Right forelimb (tissue), 1 donor: Measurements from ENCODE around the gene ARHGAP24.
"Not testable (repeated sequence)": the region's sequence is repeated elsewhere in the genome, so short reads cannot be mapped to it uniquely, and the experiment has no call there.

Source experiments
- DNase-seq: peaks from one replicate; pipeline ENCODE4 v3.0.0-alpha.2; 2018

Gene ARHGAP24

DNA sequence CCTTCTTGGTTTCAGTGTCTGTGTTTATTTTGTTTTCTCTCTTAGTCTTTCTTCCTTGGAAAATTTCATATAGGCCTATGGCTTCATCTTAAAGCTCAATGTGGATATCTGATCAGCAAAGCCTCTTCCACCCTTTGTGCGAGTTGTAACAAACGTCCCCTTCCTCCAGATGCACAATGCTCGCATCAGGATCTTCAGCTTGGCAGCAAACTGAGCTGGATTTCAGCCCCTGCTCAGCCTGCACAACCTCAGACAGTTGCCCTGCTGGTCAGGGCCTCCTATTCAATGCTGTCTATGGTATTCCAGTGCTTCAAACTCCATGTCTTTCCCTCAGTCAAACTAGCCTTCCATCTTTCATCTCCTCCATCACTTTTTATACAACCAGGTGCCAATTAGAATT is 309.4 kb downstream of the ARHGAP24 start:
- DNase-seq, result no peak

DNA sequence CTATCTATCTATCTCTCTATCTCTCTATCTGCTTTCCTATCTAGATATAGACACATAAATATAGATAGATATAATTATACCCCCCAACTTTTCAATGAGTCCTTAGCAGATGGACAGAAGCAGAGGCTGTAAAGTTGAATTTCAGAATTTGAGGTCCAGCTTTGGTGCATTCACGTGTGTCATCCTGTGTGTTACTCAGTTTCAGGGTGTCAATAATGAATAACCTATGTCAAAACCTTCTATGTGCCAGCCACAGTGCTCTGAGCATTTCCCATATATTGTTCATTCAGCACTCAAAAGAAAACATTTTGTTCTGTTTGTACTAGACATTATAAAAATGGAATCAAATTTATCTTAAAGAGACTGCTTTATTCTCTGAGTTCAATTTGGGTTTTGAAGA is 310.0 kb downstream of the ARHGAP24 start:
- DNase-seq, result no peak

DNA sequence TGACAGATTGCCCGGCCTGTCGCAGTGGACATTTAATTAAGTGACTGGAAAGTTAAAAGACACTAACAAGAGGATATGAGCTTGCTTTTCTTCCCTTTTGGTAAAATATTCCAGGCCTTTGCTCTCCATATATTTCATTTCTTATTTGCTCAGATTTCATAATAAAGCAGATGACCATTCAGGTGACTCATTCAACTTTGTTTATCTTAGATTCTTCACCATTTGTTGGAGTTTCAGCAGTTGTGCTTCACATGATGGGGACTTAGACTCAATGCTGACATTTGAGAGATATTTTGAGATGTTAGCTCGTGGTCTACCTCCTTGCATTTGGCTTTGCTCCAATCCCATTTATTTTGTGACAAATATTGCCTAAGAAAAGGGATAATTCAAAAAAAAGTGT is 312.2 kb downstream of the ARHGAP24 start:
- no peak for DNase-seq

DNA sequence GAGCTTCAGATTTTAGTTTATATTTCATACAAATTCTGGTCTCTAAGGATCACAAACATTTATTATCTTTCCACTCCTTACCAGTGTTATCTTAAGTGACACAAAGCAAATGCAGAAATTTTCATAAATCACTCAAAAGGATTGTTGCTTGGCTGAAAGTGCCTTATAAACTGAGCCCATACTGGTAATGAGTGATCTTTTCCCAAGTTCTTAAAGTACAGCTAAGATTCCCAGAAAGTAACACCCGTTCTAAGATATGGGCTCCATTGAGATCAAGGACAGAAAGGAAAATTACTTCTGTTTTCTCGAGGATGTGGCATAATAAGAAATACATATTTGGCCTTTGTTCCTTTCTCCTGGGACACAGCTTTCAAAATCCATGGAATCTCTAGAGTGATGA is 313.7 kb downstream of the ARHGAP24 start:
- DNase-seq, result no peak

DNA sequence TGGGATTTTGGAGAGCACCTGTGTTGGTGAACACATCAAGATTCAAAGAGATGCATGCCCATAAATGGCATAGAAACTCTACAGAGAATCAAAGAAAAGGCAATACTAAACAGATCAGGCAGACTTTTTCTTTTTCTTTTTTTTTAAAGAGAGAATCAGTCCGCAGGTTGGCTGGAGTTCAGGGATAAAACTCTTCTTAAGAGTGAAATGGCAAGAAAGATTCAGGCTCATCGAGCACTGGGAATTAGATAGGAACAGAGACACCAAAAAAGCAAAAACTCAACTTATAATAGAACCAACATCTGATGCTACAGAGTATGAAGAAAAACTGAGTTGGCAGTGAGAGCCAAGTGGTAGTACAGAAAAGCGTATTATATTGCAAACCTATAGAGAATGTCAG is 314.3 kb downstream of the ARHGAP24 start:
- DNase-seq, result no peak

DNA sequence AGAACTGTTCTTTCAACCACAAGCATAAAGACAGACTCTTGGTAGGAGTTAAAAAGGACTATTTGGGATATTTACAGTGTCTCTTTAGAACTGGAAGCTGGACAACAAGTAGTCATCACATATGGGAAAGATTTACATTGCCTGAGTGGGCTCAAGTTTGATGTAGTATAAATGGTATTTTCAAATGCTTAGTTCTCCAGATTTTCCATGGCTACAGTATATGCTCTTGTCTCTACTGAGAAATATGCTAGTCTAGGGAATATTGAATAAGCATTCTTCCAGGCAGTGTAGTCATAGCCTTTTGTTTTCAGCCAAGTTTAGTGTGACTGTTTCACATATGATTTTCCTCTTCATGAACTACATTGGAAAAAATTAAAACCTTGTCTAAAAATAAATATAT is 315.6 kb downstream of the ARHGAP24 start:
- no peak for DNase-seq

DNA sequence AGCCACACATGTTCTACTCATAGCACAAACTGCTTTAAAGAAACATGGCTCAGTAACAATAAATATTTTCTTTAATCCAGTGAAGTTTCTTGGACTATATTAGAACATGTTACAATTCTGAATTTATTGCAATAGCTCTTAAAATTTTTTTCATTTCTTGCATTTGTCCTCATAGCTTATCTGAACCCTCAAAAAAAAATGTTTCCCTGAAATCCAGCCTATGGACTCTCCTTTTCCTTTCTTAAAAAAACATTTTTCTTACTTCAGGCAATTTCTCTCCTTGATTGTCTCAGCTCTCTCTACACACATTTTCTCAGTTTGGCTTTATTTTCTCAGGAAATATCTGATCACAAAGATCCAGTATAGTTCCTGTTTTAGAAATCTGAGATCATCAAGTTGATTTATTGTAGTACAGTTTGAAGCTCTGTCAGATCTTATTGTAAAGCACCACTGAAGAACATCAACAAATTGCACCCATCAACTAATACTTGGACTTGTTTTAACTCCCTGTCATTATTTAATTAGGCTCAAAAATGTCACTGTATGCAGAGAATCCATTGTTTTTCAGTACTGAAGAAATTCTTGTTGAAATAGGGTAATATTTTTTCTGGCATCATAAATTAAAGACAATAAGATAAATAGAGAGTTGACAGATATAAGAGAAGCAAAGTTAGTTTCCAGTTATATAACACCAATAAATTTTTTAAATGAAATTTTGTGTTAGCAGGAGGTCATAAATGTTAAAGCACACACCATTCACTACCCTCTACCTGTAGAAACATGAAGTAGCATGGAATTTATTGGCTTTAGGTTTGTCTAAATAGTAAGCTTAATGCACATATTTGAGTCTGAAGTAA is 317.7 kb downstream of the ARHGAP24 start:
- no peak for DNase-seq

DNA sequence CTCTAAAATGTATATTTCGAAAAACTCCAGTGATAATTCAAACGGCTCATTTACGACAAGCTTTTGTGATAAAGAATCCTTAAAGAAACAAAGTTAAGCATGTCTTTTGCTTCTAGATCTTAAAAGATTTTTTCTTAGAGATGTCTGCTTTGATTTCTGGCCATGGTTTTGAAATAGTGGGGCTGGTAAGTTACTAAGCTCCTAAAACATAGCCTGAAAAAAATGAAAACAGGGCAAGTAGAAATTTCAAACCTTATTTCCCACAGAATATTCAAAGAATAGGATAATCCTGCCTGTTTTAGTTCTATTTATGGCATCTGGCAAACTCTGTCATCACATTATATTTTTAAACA is 318.3 kb downstream of the ARHGAP24 start:
- DNase-seq, result no peak

DNA sequence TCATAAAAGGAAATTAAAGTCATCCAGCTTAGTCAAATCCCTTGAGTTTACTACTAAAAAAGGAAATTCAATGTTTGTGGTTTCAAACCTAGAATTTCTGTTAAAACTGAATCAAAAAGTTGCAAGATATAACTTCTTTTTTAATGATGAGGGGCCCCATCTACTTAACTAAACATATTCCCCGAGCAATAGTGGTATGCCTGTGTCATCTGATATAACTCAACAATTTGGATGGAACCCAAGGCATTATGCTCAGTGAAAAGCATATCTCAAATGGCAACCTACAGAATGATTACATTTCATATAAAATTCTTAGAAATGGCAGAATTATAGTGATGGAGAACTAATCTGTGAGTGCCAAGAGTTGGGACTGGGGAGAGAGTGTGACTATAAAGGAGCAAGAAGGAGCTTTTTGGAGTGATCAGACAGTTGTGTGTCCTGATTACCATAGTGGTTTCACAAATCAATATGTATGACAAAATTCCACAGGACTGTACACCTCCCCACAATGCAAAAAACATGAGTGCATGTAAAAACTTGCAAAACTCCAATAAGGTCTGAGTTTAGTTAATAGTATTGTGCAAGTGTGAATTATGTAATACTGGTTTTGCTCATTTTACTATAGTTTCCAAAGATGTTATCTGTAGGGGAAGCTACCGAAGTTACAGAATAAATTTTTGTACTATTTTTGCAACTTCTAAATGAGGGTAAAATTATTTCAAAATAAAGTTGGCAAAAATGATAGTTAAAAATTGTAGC is 323.2 kb downstream of the ARHGAP24 start:
- no peak for DNase-seq

DNA sequence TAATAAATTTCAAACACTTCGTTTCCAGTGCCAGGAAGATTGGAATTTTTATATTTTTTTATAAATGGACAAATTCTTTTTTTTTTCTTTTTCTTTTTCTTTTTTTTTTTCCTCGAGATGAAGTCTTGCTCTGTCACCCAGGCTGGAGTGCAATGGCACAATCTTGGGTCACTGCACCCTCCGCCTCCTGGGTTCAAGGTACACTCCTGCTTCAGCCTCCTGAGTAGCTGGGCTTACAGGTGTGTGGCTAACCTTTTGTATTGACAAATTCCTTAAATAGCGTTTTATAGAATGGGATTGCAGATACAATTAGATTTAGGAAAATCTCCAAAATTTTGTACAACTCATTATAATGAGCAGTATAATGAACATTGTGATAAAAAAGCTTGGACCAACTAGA is 328.9 kb downstream of the ARHGAP24 start:
- DNase-seq, result no peak

DNA sequence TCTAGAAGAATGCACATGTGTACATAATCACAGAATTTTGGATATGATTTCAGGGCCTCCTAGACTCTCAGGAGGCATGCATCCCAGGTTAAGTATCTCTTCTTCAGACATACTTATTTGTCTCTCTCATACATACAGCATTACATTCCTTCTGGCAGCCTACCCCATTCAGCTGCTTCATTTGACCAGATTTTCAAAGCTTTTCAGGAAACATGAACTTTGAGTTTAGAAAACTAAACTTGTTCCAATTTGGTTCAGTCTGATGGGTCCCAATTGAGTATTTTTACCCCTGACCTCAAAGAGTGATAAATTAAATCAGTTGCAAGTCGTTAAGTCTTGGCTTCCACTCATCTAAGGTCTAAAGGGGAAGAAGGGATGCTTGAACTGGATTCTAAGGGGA is 330.9 kb downstream of the ARHGAP24 start:
- no peak for DNase-seq

DNA sequence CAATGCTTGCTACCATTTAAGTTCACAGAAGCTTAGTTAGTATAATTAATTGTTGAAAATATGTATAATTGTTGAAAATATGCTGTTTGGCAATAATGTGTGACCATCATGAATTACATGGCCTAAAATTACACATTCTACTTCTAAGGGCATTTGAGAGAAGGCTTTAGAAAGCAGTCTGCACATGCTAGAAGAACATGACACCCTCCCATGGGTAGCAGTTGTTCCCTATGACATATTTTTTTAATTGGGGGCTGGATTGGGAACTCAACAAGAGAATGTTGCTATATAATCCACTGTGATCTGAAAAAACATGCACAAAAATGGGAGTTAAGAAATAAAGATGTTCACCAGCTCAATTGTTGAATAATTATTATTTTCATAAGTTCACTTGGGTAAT is 331.4 kb downstream of the ARHGAP24 start:
- no peak for DNase-seq

DNA sequence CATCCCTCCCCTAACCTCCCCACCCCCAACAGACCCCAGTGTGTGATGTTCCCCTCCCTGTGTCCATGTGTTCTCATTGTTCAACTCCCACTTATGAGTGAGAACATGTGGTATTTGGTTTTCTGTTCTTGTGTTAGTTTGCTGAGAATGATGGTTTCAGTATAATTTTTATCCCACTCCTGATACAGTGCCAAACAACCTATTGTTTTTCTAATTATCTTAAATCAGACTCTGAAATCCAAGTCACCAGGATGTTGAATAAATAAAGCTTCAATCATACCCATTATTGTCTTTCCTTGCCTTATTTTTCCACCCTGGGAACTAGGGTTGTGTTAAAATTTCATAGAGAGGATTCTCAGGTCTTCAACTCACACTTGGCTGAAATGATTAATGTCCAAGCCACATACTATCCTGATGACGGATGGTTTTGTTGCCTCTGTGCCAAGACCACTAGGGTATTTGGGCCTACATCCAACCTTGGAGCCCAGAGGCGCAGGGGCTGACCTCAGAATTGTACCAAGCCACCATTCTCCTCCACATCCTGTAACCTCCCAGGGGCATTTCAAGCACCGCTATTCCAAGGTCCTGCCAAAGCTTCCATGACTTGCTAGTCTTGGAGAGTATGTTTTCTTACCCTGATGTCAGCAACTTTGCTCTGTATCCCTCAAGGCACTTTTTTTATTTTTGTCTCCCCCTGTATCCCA is 332.4 kb downstream of the ARHGAP24 start:
- DNase-seq, result peak; percentile 66

DNA sequence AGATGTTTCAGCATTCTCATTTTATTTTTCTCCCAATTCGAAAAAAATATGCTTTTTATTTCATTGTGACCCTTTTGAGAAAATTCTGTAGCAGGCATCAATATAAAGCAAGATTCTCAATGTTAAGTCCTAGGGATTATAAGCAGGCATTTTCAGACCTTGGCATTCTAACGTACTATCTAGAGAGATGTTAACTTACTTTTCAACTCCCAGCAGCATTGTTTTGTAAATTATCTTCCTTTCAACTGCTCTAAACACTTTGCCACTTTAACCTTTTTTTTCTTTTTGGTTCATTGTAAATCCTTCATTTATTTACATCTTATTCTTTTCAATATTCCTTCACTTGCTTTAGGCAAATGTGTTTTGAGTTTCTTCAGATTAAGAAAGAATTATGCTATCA is 333.2 kb downstream of the ARHGAP24 start:
- DNase-seq, result no peak

DNA sequence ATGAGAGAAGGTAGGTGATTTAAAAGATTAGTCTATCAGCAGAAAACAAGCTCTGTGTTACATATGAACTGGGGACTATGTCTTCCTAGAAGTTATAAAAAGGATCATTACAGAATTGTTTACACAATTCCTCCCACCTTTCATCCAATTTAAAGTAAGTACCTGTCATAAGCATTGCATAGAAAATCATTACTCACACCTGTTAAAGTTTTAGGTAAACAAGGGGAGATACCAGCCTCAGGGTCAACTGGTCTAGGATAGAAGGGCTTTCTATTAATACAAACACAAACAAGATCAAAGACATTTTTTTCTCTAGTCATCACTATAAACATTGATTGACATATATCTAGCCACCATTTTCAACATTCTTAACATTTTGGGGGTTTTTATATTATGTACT is 333.9 kb downstream of the ARHGAP24 start:
- no peak for DNase-seq

DNA sequence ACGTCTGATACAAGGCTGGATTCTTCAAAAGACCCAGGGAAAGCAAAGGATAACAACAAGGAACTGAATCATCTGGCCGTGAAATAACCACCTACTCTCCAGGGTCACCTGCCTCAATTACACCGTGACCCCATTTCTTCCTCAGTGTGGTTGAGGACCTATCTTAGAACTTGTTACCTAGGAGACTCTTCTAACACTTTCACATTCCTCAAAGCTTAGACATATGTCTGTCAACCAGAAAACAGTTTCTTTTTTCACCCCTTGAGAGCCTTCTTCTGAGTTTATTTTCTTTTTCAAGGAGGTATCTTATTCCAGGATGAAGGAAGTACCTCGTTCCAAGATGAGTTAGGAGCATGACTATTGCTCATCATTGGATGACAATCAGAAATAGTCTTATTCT is 337.8 kb downstream of the ARHGAP24 start:
- no peak for DNase-seq

DNA sequence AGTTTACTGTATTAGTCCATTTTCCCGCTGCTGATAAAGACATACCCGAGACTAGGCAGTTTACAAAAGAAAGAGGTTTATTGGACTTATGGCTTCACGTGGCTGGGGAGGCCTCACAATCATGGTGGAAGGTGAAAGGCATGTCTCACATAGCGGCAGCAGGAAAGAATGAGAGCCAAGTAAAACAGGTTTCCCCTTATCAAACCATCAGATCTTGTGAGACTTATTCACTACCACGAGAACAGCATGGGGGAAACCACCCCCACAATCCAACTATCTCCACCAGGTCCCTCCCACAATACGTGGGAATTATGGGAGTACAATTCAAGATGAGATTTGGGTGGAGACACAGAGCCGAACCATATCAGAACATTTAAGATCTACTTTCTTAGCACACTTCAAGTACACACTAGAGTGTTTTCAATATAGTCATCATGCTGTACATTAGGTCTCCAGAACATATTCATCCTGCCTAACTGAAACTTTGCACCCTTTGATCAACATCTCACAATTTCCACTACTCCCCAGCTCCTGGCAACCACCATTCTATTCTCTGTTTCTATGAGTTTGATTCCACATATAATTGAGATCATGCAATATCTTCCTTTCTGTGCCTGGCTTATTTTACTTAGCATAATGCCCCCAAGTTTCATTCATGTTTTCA is 341.0 kb downstream of the ARHGAP24 start:
- no peak for DNase-seq

DNA sequence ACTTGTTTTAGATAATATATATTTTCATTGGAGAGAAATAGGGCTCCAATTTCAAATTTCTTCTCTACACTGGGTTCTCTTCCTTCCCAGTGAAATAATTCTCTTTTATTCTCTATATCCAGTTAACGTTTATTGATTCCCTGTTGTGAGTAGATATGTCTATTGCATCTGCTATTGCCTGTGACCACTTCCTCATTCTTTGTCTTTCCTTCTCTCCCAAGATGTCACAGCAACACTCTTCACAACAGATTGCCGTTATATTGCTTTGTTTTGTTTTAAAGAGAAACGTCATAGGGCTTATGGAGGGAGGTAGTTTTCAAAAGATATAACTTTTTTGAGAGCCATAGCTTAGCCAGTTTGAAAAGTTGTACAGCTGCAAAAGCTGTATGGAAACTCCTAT is 343.8 kb downstream of the ARHGAP24 start:
- DNase-seq, result no peak

DNA sequence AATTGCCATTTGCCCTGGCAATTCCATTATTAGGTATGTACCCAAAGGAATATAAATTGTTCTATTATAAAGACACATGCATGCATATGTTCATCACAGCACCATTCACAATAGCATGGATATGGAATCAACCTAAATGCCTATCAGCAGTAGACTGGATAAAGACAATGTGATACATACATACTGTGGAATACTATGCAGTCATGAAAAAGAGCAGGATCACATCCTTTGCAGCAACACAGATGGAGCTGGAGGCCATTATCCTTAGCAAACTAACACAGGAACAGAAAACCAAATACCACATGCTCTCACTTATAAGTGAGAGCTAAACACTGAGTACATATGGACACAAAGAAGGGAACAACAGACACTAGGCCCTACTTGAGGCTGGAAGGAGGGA is 345.2 kb downstream of the ARHGAP24 start:
- DNase-seq, result not testable (repeated sequence)

DNA sequence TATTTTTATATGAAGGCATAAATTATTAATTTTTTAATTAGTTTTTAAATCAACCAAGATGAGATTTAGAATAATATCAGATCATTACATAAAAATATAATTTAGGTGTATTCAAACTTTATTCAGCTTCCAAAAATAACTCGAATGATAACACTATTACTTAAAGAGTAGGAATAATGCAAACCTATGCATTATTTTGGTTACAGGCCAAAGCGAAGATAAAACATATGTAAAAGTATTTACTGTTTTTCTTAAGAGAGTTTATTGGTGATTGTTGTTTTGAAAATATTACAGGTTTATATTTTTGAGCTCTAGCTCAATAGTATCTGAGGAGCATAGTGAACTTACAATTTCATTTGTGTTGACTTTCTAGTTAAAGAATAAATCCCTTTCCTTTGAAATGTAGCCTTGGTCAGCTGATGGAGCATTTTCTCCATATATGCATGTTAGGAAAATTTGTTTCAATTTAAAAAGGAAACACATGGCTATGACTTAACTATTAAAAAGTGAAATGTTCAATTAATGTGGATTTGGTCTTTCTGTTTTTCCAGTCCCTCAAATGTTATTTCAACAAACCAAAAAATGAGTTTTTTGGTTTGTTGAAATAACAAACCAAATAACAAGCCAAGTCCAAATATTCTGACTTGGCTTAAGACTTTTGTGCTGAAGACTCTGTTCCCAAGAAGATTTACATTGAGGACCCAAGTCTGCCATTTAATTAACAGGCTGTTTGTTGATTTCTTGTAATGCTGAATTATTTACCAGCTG is 346.9 kb downstream of the ARHGAP24 start:
- no peak for DNase-seq

DNA sequence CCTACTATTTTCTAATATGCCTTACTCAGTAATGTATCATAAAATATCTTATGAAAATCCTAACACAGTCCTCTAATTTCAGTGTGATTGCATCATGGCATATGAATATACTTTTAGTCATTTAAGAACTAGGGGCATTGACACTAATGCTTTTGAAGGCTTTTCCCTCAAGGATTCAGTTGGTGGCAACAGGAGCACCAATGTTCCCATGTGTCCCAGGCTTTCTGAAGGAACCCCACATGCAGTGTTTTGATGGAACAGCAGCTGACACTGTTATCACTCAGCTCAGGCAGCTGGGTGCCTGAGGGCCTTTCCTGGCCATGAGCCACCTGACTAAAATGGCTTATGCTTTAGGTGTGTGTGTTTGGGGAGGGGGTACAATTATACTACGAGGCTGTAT is 348.3 kb downstream of the ARHGAP24 start:
- DNase-seq, result no peak

DNA sequence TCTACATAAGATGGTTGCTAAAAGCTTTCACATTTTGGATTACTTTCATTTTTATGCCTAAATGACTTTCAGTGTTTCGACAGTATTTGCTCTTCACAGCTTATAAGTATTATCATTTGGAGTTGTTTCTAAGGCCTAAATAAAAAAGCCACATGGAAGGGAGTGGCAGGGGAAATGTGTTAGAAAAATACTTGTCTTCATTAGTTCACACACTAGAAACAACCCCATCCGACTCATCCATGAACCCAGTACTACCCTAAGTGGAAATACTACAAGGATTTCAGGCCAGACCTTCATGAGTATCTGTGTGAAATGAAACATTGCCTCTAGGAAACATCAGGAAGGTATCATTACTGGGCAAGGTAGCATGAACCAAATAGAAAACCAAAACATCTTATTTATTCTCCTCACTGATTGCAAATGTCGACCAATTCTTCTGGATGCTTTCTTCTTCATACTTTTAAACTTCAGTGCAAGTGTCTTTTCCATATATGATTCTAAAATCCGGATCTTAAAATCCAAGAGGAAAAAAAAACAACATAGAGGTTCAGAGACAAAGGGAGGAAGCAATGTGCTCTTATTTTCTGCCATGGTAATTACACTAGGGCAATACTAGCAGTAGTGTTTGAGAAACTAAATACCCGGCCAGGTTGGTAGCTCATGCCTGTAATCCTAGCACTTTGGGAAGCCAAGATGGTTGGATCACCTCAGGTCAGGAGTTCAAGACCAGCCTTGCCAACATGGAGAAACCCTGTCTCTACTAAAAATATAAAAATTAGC is 349.4 kb downstream of the ARHGAP24 start:
- no peak for DNase-seq
